Hematopoietic multipotent progenitor cell treated with erythropoietin and hydrocortisone succinate and interleukin-3 and kit ligand, for 17 days (in vitro differentiated cells): ENCODE measurements around the gene OPA1.

Source experiments
- DNase-seq: peaks from one replicate; pipeline ENCODE4 v3.0.0-alpha.2; 2015; ENCODE audit warnings: low spot score

OPA1 gene

DNA sequence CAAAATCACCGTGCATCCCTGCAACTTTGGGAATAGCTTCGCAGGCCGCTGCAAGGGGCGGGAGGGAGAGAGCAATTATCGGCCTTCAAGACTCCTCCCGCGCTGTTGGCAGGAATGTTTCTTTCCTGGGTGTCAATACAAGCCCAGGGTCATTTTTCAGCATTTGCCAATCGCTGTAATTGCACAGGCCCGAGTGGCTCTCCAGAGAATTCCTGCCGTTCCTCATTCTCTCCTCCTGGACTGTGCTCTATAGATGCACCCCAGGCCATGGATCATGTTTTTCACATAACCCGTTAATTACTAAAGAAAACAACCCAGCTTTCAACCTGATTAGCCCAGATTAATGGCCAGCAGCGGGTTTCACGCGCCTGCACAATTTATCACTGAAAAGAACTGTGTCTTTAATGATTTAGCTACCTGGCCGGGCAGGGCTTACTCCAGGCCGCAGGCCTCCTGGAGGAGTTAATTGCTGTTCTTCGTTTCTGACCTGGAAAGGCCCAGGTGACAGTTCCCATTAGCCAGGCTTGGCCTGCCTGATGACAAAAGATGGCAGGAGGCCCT, 144.3 kb downstream of the OPA1 start:
- no peak for DNase-seq

DNA sequence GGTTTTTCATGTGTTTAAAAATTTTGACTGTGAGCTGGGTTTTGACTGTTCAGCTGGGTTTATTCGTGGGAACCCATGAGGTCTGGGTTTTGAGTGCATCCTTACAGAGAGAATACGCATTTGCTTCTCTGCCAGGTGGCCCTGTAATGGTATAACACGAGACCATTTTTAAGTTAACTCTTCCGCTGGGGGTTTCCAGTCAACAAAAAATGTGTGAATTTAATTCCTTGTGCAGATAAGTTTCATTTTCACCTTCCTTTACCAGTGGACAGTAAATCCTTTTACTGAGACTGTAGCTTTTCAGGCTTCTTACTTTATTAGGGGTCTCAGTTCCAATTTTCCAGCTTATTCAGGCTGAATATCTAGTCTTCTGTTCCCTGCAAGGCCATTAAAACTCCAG, 149.6 kb downstream of the OPA1 start:
- no peak for DNase-seq

DNA sequence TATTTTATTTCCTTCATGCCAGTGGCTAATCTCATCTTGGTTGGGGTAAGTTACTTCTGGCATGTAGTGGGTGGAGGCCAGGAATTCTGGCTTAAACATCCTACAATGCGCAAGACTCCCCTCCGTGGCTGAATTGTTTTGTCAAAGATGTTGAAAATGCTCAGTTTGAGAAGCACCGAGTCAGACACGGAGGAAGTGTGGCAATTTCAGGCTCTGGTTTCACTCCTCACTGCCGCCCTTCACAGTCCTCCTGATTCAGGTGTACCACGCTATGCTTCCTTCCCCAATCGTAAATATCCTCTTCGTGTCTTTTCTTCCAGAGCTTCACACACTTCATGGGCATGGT, 150.7 kb downstream of the OPA1 start:
- no peak for DNase-seq

DNA sequence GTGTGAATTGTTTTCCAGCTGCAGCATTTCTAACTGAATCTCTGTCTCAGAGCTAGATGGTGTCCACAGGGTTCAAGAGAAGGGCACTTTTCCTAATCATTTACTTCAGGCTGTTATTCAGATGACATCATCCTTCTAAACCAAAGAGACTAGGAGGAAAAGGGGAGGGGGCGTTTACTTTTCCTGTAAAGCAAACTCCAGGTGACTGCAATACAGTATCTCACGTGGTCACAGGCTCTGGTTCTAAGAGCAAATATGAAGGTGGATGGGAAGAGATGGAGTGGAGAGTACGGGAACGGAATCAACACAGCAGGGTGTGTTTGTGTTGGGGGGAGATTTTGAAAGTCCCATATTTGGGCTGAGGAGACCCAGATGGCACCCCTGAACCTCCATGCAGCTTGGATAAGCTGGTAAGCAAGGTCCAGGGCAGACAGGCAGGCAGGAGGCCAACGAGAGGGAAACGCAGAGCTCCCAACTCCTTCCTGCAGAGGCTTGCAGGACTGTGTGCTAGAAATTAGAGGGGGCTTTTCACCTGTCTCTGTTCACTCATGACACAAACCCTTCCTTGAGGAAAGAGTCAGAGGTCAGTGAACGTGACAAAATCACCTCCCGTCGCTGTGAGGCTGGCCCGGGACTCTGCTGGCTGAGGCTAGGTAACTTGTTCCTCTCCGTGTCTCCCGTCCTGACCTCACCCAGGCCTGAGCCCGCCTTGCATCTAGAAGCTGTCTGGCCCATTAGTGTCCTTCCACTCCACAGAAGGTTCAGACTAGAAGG, 151.2 kb downstream of the OPA1 start:
- DNase-seq, result no peak

- DNase-seq, result no peak
Observed at GRCh38 chr3:193744822-193745684, 152.0 kb downstream of the OPA1 start.

DNA sequence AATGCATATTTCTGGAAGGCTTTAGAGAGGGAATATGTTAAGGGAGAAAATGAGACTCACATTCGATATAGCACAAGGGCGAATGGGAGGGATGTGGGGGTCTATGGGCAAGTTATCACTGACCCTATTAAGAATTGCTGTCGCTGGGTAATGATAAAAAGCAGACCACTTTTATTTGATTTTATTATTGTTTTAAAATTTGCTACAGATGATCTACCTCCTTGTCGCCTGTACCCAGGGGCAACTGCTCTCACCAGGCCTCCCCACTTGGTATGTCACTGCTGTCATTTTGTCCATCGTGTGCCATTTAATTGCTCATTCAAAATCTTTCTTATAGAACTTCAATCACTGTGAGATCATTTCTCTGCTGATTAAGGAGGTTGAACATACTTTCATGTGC, 153.8 kb downstream of the OPA1 start:
- DNase-seq, result no peak
